NCI-H510A treated with DMSO at 0.1 percent for 48 hours (cell line): ENCODE measurements around the gene SI.
"Not testable (repeated sequence)": the region's sequence is repeated elsewhere in the genome, so short reads cannot be mapped to it uniquely, and the experiment has no call there.

Source experiments
- DNase-seq: peaks from one replicate; lab custom pipeline; 2025; lab: John Stamatoyannopoulos, UW

The SI gene

DNA sequence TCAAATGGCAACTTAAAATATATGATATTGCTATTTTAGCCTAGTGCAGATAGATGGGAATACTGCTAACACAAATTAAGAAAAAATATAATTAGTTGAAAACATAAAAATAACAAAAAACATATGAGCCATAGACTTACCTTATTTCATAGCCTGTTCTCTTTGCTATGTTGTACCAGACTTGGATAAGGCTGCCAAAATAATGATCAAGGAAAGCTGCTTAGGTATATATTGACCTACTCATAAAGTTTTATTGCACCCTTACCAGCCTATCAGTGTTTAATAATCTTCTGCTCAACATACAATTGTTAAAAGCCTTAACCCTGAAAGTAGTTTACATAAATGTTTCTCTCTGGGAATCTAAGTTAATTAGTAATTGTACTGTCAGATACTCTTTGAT, at the start of gene SI:
TSS of gene SI (minus strand) at position 204 of the 400 bp plus-strand sequence. CDS start 2,484 bp downstream, outside the sequence.
- no peak for DNase-seq

- DNase-seq: no peak
Observed at GRCh38 chr3:165125836-165126235, 47.5 kb upstream of the SI start.

GRCh38 chr3:165111401-165111800, 33.1 kb upstream of the SI start:
- DNase-seq: no peak

DNA sequence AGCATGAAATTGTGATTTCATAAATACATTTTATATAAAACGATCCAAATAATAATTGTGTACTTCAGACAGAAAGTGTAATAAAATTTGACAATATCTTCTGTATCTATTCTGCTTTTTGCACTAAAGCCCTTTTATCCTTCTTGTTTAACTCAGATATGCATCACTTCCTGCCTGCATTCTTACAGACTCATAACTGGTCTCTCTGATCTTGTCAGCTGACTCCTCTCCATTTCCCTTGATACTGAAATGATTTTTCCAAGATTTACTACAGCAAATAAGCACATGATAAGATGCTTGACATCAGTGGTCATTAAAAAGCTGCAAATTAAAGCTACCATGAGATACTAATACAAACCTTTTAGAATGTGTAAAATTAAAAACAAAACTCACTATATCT, 25.3 kb upstream of the SI start:
- no peak for DNase-seq

GRCh38 chr3:165082650-165083049, 4.4 kb upstream of the SI start:
- no peak for DNase-seq

DNA sequence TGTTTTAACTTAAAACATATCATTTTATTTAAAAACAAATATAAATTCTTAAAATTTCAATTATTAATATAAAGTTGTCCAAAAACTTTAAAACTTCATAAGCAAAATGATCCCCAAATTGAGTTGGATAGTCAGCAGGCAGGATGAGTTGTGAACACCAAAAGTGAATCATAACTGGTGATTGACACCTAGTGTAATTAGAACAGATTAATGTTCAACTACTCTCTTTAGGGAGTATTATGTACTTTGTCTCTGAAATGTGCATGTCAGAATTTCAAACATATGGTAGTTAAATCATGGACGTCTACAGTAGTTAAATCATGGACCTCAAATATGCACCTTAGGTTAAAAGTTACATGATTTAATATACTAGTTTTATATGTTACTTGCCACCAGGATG, 2.9 kb upstream of the SI start:
- DNase-seq: no peak

- DNase-seq: no peak
Observed at GRCh38 chr3:165075695-165076094, 2.6 kb downstream of the SI start.

GRCh38 chr3:165070682-165071081, 7.6 kb downstream of the SI start:
- DNase-seq: no peak

DNA sequence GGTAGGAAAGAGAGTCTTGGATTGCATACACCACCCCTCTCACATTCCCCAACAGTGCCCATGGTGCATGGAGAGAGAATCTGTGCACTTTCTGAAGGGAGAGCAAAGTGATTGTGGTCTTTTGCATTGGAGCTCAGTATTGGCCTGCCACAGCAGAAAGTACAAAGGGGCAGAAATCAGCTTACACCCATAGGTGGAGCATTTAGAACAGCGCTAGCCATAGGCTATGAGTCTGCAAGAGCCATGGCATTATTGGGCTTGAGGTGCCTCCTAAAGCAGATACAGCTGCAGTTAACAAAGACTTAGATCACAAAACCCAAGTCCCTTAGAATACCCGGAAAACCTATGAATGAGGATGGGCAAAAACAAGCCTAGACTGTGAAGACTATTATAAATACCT, 21.8 kb downstream of the SI start:
- no peak for DNase-seq

GRCh38 chr3:165040186-165040585, 38.1 kb downstream of the SI start:
- DNase-seq: no peak

GRCh38 chr3:165011557-165011956, 66.7 kb downstream of the SI start:
- no peak for DNase-seq

- DNase-seq: no peak
Observed at GRCh38 chr3:164984947-164985346, 93.3 kb downstream of the SI start.

DNA sequence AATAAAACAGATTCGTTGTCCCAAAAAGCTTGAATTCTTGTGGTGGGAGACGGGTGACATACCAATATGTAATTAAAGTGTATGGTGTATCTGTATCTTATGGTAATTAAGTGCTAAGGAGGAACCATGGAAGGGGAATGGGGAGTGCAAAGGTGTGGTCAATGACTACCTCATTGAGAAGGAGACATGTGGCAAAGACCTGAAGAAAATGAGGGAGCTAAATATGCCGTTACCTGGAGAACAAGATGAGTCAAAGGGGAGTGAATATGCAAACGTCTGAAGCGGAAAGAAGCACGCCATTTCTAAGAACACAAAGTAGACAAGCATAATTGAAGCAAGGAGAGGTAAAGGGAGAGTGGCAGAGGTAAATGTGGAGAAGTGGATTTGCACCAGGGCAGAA, 115.7 kb downstream of the SI start:
- DNase-seq: no peak

DNA sequence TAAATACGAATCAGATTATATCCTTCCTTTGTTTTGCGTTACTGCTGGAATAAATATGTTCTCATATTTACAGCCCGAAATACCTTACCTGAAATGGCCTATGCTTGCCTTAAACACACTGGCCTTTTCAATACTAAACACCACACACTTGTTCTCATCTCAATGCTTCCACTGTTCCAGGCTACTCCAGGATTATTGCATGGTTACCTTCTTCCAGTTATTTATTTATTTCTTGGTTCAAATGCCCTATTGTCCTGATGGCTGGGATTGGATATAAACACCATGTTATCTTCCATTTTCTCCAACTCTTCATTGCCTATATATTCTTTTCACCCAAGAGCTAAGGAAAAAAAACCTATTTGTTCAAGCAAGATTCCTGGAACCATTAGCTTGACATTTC, 125.3 kb downstream of the SI start:
- no peak for DNase-seq

- DNase-seq: not testable (repeated sequence)
Observed at GRCh38 chr3:164951403-164951802, 126.9 kb downstream of the SI start.

DNA sequence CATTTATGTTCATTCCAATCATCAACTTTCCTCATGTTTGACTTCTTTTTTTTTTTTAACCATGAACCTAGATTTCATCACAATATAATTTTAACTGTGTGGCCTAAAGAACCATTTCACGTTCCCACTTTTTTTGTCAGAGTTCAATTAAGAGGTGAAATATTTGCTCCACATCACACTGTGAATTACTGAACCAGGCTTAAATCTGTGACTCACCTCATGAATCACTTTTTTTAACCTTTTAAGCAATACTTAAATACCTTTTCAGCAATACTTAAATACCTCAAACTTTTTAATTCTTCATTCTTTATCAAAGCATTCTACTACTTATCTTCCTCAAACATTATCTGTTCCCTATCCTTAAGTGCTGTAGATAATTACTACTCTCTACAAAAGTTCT, 137.6 kb downstream of the SI start:
- DNase-seq: no peak

DNA sequence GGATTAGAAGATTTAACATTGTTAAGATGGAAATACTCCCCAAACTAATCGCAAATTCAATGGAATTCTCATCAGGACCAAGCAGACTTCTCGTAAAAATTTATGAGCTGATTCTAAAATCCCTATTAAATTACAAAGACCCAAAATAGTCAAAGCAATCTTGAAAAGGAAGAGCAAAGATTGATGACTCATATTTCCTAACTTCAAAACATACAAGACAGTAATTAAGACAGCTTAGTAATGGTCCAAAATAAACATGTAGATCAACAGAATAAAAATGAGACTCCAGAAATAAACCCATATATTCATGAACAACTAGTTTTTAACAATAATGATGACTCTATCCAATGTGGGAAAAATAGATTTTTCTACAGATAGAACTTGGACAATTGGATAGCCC, 148.7 kb downstream of the SI start:
- DNase-seq: no peak
